SK-N-SH (cell line): ENCODE data around the gene DENND1A. TPM values are rescaled to one million over a fixed set of nuclear protein-coding genes. Genes with fewer than 3 reads are reported as not detected.

Source experiments
- CTCF ChIA-PET: fragments of 300-600, 350-600 bp; formaldehyde crosslinking; extraction: SDS; loops from one replicate; lab custom pipeline; 2021; lab: Yijun Ruan, JAX
- POLR2A ChIA-PET: fragments of 350-600 bp; sonication (Branson Sonifier 250); formaldehyde crosslinking; extraction: SDS; loops from one replicate; lab custom pipeline; 2020; ENCODE audit warnings: antibody characterized with exemption, inconsistent platforms; lab: Yijun Ruan, JAX
- DNase-seq: peaks from one replicate; pipeline ENCODE4 v3.0.0; 2012
- H2AFZ ChIP-seq: fragments of 200-600 bp; sonication (generic); 2 replicates; pipeline ENCODE4 v1.8.1; 2016; ENCODE audit warnings: antibody characterized with exemption, mild to moderate bottlenecking, low read depth
- H3F3A ChIP-seq: fragments of 200-600 bp; sonication (generic); replicated peaks from 2 replicates; pipeline ENCODE3; 2016; ENCODE audit warnings: antibody characterized with exemption, mild to moderate bottlenecking; ENCODE audit not compliant: insufficient read depth
- H3K27ac ChIP-seq, 2 experiments: fragments of 200-500 bp in 1 of 2; fragments of 200-600 bp in 1 of 2; sonication (Bioruptor generic) in 1 of 2; sonication (generic), shearing (Covaris generic) in 1 of 2; 2 replicates each; pipeline versions ENCODE4 v1.5.1 to v1.6.1; 2014 to 2016; ENCODE audit warnings: low read depth in 2 of 2, inconsistent platforms in 1 of 2, low read length in 1 of 2, mild to moderate bottlenecking in 1 of 2, mixed read lengths in 1 of 2
- H3K27me3 ChIP-seq: fragments of 200-600 bp; sonication (generic), shearing (Covaris generic); 2 replicates; pipeline ENCODE4 v1.6.1; 2016; ENCODE audit warnings: mixed run types; ENCODE audit not compliant: insufficient read depth
- H3K36me3 ChIP-seq, 2 experiments: fragments of 200-500 bp in 1 of 2; fragments of 200-600 bp in 1 of 2; sonication (Bioruptor generic) in 1 of 2; sonication (generic) in 1 of 2; replicated peaks in 1 of 2; 2 replicates each; pipeline versions ENCODE3 to v1.5.1; 2014 to 2016; ENCODE audit warnings: low read length in 1 of 2, mild to moderate bottlenecking in 1 of 2; ENCODE audit not compliant: insufficient read depth in 2 of 2, control insufficient read depth in 1 of 2
- H3K4me1 ChIP-seq, 2 experiments: fragments of 200-500 bp in 1 of 2; fragments of 200-600 bp in 1 of 2; sonication (Bioruptor generic) in 1 of 2; sonication (generic), shearing (Covaris generic) in 1 of 2; 2 replicates each; pipeline versions ENCODE4 v1.5.1 to v1.6.1; 2014 to 2016; ENCODE audit warnings: low read depth in 1 of 2, low read length in 1 of 2, mixed run types in 1 of 2; ENCODE audit not compliant: insufficient read depth in 2 of 2, control insufficient read depth in 1 of 2
- H3K4me2 ChIP-seq: fragments of 200-600 bp; sonication (generic), shearing (Covaris generic); 2 replicates; pipeline ENCODE4 v1.6.1; 2017; ENCODE audit warnings: mixed run types
- H3K4me3 ChIP-seq, 2 experiments: fragments of 200-500 bp in 1 of 2; fragments of 200-600 bp in 1 of 2; sonication (Bioruptor generic) in 1 of 2; sonication (generic), shearing (Covaris generic) in 1 of 2; 2 replicates each; pipeline versions ENCODE4 v1.5.1 to v1.8.1; 2014 to 2016; ENCODE audit warnings: low read depth in 2 of 2, inconsistent platforms in 1 of 2, low read length in 1 of 2, mild to moderate bottlenecking in 1 of 2, mixed read lengths in 1 of 2, moderate library complexity in 1 of 2
- H3K79me2 ChIP-seq: fragments of 200-600 bp; sonication (generic); 2 replicates; pipeline ENCODE4 v1.8.1; 2017; ENCODE audit warnings: mild to moderate bottlenecking; ENCODE audit not compliant: insufficient read depth
- H3K9ac ChIP-seq: fragments of 200-600 bp; sonication (generic); 2 replicates; pipeline ENCODE4 v1.6.1; 2017; ENCODE audit warnings: mixed run types
- H3K9me2 ChIP-seq: fragments of 200-600 bp; sonication (generic); 2 replicates; pipeline ENCODE4 v1.6.1; 2017; ENCODE audit warnings: mixed run types
- H3K9me3 ChIP-seq: fragments of 200-600 bp; sonication (generic); 2 replicates; pipeline ENCODE4 v1.6.1; 2017; ENCODE audit warnings: mixed run types, mild to moderate bottlenecking, moderate library complexity
- H4K20me1 ChIP-seq: fragments of 200-600 bp; sonication (generic); 2 replicates; pipeline ENCODE4 v1.6.1; 2017; ENCODE audit warnings: mild to moderate bottlenecking, mixed run types; ENCODE audit not compliant: insufficient read depth
- CHD2 ChIP-seq: fragments of 150-350 bp; IDR thresholded peaks from 2 replicates; pipeline ENCODE4 v1.6.1; 2018; ENCODE audit warnings: low read length; ENCODE audit not compliant: partially characterized antibody
- ELF1 ChIP-seq: IDR thresholded peaks from 2 replicates; pipeline ENCODE4 v1.4.0; 2012
- EP300 ChIP-seq, 2 experiments: IDR thresholded peaks; 2 replicates each; pipeline versions ENCODE4 v1.4.0 to v1.6.1; 2012; ENCODE audit warnings: borderline replicate concordance in 1 of 2, low read depth in 1 of 2, low read length in 1 of 2
- FOXJ3 ChIP-seq: sonication (generic); formaldehyde crosslinking; IDR thresholded peaks from 2 replicates; pipeline ENCODE4 v1.5.1; 2020; ENCODE audit warnings: mild to moderate bottlenecking, missing genetic modification reagents
- GATA2 ChIP-seq: sonication (generic); formaldehyde crosslinking; IDR thresholded peaks from 2 replicates; pipeline ENCODE4 v1.5.0; 2020; ENCODE audit warnings: mild to moderate bottlenecking, missing genetic modification reagents
- IRF3 ChIP-seq: fragments of 150-350 bp; IDR thresholded peaks from 2 replicates; pipeline ENCODE4 v1.6.1; 2016; ENCODE audit warnings: mild to moderate bottlenecking, low read depth, low read length
- JUND ChIP-seq: IDR thresholded peaks from 2 replicates; pipeline ENCODE4 v1.4.0; 2012
- MAX ChIP-seq: IDR thresholded peaks from 2 replicates; pipeline ENCODE4 v1.4.0; 2012; ENCODE audit warnings: low read depth
- MEF2A ChIP-seq: IDR thresholded peaks from 2 replicates; pipeline ENCODE4 v1.4.0; 2012; ENCODE audit warnings: low read depth, borderline replicate concordance
- NFIC ChIP-seq: IDR thresholded peaks from 2 replicates; pipeline ENCODE4 v1.4.0; 2012; ENCODE audit warnings: borderline replicate concordance
- NRF1 ChIP-seq: IDR thresholded peaks from 2 replicates; pipeline ENCODE4 v1.6.1; 2012; ENCODE audit warnings: low read depth, mild to moderate bottlenecking, low read length
- RAD21 ChIP-seq: IDR thresholded peaks from 2 replicates; pipeline ENCODE4 v1.6.1; 2012; ENCODE audit warnings: mild to moderate bottlenecking, low read length
- RCOR1 ChIP-seq: fragments of 150-350 bp; IDR thresholded peaks from 2 replicates; pipeline ENCODE4 v1.6.1; 2017; ENCODE audit warnings: antibody characterized with exemption, low read length
- REST ChIP-seq: IDR thresholded peaks from 2 replicates; pipeline ENCODE4 v1.6.1; 2012; ENCODE audit warnings: mild to moderate bottlenecking, low read depth, low read length, moderate library complexity
- RFX5 ChIP-seq: IDR thresholded peaks from 2 replicates; pipeline ENCODE4 v1.6.1; 2012; ENCODE audit warnings: mild to moderate bottlenecking, improper control_type of control experiment, low read length
- SMC3 ChIP-seq: IDR thresholded peaks from 2 replicates; pipeline ENCODE4 v1.6.1; 2012; ENCODE audit warnings: low read depth, low read length, improper control_type of control experiment
- WGBS: methylation state at CpG from one replicate; pipeline ENCODE4 v1.1.6; 2017; ENCODE audit warnings: low lambda C conversion rate; 5-methylcytosine and 5-hydroxymethylcytosine counted together
- polyA plus RNA-seq, 3 experiments: library from polyadenylated mRNA; depleted of rRNA; stranded (reverse); fragments of >200 nt; gene quantifications; 2 replicates each; pipeline ENCODE4 v1.2.3, GENCODE V29; 2012

The DENND1A gene
- polyA plus RNA-seq, 1 of the 3 experiments (the other 2 are of a cell fraction): 25.4 TPM

DNA sequence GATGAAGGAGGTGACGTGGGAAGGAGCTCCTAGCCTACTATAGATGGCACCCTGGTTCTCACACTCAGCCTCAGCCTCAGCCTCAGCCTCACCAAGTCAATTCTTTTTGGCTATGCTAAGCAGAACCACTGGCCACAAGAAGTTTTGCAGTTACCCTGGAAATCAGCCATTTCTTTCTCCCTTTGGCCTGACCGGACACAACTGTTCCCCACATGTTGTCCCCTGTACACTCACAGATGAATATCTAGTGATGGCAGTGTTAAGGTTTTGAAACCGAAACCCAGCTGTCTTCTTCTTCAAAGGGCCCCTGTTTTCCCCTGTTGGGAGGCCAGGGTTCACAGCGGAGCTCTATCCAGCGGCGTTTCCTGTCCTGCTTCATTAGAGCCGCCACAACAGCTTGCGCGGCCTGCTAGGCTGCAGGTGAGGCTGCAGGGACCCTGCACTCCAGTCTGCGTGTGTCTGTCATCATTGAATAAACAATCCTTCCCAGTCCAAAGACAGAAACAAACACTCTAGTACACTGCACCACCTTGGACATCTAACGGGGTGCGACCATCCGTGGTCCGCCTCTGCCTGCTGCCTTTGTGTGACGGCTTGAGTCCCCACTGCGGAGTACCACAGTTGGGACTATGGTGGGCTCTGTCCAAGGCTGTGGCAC, 250.5 kb downstream of the DENND1A start:
- peak; percentile 59 for DNase-seq

More for the DNA sequence above, 250.5 kb downstream of the DENND1A start:
- Histone ChIP-seq H3K9me2 (no peaks in the 10 kb centered on the region), H3K79me2 (no peaks in the 10 kb centered on the region), H3K36me3 (peaks cover 3 to 5% of the 10 kb centered on the region in 2 experiments), H3K27me3 (no peaks in the 10 kb centered on the region), H3K9ac (no peak overlapping the region), H3K4me1 (peaks cover 0 to 24% of the 10 kb centered on the region in 2 experiments; a peak in 2 of 4 replicates), H3K9me3 (no peaks in the 10 kb centered on the region)
- ChIA-PET CTCF (no interaction called here), POLR2A (no interaction called here)
- 87% methylated on average over 13 of the region's 16 CpGs for WGBS
- TF ChIP-seq EP300 (IDR thresholded peaks at IDR 0.05; ENCODE audit: borderline replicate concordance in 1 of 2, low read depth in 1 of 2, low read length in 1 of 2) (peak in 1 of 2 experiments; percentile 49; a peak in 1 of 4 replicates), RFX5 (no peak), FOXJ3 (CRISPR knock-in tag) (0 out of 2 replicates have a peak, but pooled peaks have one; percentile 42), NRF1 (no peak), GATA2 (CRISPR knock-in tag) (peak; percentile 69; the same call in 1 of the 2 replicates), ELF1 (no peak), JUND (no peak), IRF3 (no peak), MEF2A (no peak), SMC3 (no peak), CHD2 (peak; percentile 44), REST (no peak), MAX (no peak), NFIC (no peak), RCOR1 (0 out of 2 replicates have a peak, but pooled peaks have one; percentile 64), RAD21 (peak; percentile 14; the same call in 1 of the 2 replicates)
- TF ChIP-seq, all 33 proteins: peak for 6
- Histone ChIP-seq H2AFZ (no peak overlapping the region), H3F3A (no peaks in the 10 kb centered on the region), H3K4me2 (no peak overlapping the region), H3K27ac (peak overlapping the region in 1 of 2 experiments; percentile 67; a peak in 2 of 4 replicates), H4K20me1 (no peaks in the 10 kb centered on the region), H3K4me3 (no peak overlapping the region)
